Measurements from ENCODE around the gene ELF5.

Gene ELF5

DNA sequence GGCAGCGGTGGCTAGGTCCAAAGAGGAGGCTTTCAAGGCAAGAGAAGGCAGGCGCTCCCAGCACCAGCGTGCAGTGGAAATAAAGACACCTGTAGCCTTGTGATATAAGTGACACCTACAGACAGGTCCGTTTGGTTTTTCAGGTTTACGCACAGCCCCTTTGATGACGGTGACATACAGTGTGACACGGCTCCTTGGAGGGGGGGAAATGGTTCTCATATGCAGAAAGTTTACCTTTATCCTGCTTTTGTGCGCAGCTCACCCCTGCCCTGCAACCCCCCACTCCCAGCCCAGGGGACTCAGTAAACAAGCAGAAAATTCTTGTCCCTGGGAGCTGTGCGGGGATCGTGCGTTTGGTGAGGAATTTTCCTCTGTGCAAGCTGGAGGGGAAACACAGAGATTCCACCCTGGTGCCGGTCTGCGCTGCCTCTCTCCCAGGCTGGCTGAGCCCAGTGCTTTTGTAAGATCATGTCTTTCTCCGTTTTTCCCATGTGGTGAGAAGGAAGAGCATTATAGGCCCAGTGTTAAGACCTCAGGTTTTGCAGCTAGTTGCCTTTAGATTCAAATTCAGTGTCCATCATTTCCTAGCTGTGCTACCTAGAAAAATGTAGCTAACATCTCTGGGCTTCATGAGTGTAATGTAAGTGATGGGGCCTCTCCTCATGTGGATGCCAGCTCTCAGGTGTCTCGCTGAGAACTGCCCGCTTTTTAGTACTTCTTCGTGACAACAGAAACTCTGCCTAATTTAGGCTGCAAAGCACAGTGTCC, at the start of gene ELF5:
ELF5 (minus strand) TSS at position 113 of the 768 bp plus-strand sequence. CDS start 8,045 bp downstream, outside the sequence.
- no peak for DNase-seq

DNA sequence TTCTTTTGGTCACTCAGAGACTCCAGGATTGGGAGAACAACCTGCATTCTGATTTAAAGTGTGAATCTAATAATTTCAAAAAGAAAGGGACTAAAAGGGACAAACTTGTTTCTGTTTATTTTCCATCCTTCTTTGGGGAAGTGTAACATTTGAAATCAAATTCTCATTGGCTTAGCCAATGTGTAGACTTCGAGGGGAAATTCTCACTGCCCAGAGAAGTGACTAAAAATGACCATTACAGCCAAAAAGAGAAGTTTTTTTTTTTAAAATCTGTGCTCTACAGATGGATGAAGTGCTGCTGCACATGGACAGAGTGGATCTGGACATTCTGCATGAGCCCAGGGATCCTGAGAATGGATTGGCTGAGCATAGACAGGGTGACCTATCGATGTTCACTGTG, 49.4 kb upstream of the ELF5 start:
- no peak for DNase-seq

DNA sequence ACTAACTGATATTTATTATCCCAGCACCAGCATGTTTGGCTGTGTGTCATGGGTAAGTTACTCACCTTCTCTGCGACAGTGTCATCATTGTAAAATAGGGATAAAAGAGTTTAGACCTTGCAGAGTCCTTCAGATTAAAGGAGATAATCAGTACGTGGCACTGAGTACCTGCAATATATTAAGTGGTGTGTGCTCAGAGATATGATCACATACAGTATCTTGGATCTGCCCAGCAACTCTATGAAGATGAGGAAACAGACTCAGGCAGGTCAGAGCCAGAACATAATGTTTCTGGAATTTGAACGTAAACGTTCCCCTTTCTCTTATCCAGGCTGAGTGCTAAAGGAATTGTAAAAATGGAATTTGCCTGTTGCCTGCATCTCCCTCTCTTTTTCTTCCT, 46.9 kb upstream of the ELF5 start:
- DNase-seq, result no peak

DNA sequence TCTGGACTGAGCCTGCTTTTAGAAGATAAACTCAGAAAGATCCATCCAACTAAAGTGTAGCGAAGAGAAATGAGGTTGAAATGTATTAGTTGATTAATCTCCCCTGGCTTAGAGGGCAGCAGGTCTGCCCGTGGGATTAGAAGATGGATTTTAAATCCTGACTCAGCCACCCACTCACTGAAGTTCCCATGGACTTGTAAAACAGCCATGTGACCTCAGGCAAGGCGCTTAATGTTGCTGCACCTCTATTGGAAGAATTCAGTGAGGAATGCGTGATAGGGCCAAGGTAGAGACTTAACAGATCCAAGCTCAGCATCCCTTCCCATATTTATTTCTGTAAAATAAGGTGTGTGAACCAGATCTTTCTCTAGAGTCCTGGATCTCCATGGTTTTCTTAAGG, 45.1 kb upstream of the ELF5 start:
- no peak for DNase-seq

GRCh38 chr11:34558211-34558610, 44.6 kb upstream of the ELF5 start:
- no peak for DNase-seq

DNA sequence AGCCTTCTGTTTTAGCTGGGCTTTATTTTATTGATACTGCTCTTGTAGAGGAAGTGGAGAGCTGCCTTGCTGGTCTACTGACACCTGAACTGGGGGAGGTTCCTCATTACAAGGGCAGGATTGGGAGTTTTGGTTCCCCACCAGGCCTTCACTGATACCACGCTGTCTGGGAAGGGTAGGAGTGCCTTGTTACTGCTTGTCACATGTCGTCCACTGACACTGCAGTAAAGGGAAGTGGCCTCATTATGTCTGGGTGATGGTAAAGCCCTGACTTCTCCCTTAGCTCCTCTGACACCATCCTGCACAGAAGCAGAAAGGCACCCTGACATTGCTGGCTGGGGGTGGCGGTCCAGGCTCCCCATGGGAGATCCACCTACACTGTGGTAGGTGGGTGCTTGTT, 38.7 kb upstream of the ELF5 start:
- DNase-seq, result no peak

- no peak for DNase-seq
Measured at GRCh38 chr11:34549271-34549670, 35.7 kb upstream of the ELF5 start.

- DNase-seq, result no peak
Measured at GRCh38 chr11:34548278-34548677, 34.7 kb upstream of the ELF5 start.

- no peak for DNase-seq
Measured at GRCh38 chr11:34546511-34547209, 33.1 kb upstream of the ELF5 start.

- DNase-seq, result no peak
Measured at GRCh38 chr11:34542089-34542488, 28.5 kb upstream of the ELF5 start.

DNA sequence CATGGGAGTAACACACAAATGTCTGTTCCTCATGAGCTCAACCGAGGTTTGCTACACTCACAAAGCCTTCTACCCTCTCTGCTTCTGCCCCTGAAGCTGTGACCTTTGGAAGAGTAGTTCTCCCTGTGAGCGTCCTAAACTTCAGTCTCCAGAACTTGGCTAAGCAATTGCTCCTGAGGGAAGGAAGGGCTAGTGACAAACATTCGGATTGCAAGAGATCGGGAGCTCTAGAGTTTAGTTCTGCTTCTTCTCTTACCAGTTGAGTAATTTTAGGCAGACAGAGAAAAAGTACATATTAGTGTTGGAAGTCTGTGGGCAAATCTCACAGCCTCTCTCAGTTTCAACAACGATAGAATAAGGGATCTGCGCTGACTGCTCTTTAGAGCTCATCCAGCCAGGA, 27.3 kb upstream of the ELF5 start:
- no peak for DNase-seq

- DNase-seq, result no peak
Measured at GRCh38 chr11:34537636-34538035, 24.0 kb upstream of the ELF5 start.

DNA sequence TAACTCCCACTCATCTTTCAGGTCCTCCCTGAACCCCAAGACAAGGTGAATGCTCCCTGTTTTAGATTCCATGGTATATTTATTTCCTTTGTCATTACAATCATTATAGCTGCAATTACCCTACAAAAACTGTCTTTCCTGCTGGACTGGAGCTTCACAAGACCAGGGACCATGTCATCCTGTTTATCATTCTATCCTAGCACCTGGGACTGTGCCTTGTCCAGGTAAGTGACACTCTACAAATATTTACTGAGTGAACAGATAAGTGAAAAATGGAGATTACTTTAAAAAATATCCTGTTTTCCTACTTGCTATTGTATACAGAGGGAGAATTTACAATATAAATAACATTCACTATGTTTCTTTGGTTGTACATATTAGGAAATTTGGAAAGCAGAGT, 22.5 kb upstream of the ELF5 start:
- DNase-seq, result no peak

DNA sequence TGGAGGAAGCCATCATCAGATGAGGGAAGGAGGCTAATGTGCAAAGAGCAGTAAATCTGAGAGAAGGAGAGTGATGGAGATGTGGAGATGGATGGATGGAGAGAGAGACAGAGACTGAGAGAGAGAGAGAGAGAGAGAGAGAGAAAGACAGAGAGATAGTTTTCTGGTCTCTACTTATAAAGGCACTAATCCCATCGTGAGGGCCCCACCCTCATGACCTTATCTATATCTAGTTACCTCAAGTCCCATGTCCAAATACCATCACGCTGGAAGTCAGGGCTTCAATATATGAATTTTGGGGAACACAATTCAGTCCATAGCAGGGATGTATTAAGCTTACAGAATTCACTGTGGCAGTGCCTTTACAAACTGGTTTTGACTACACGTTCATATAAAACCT, 21.2 kb upstream of the ELF5 start:
- DNase-seq, result no peak

DNA sequence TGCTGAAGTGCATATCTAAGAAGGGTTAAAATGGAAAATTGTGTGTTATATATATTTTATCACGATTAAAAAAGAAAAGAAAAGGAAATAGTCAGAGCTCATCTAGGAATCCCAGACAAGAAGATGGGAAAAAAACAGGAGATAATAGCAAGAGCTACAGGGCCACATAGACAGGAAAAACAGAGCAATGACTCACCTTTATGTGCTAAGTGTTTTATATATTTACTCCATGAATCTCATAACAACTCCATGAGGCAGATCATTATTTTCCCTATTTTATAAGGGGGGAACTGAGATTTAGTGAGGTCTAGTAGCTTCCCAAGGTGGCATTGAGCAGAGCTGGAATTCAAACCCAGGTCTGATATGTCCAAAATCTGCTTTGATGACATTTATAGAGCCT, 18.1 kb upstream of the ELF5 start:
- no peak for DNase-seq

DNA sequence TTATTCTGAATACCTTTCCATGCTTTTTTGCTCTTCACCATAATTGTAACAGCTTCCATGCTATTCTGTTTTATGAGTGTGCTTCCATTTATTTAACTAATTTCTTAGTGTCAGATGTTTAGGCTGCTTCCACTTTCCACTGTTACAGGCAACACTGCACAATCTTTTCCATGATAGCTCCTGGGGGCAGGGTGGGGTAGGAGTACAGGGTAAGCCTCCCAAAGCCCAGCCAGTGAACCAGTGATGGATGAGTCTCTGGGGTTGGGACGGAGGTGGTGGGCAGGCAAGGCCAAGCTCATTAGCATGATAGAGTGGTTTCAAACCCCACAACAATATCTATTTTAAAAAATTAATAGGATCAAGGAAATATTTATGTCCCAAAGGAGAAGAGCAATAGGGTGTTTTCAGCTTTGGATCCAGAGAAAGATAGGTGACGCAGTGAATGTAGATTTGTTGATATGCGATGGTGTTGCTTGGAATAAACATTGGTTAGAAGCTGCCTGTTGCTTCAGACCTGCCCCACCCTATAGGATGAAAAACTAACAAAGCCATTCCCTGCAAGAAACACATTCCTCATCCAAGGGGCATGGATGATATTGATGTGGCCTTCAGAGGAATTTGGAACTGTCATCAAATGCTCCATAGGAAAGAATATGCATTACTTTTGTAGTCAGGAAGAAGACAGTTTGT, 17.1 kb upstream of the ELF5 start:
- DNase-seq, result no peak

- DNase-seq, result no peak
Measured at GRCh38 chr11:34529643-34530042, 16.0 kb upstream of the ELF5 start.

- no peak for DNase-seq
Measured at GRCh38 chr11:34528072-34528471, 14.5 kb upstream of the ELF5 start.

GRCh38 chr11:34525888-34526657, 12.5 kb upstream of the ELF5 start:
- no peak for DNase-seq

GRCh38 chr11:34525098-34525497, 11.5 kb upstream of the ELF5 start:
- no peak for DNase-seq

- DNase-seq, result no peak
Measured at GRCh38 chr11:34524696-34525095, 11.1 kb upstream of the ELF5 start.

- no peak for DNase-seq
Measured at GRCh38 chr11:34523053-34523452, 9.5 kb upstream of the ELF5 start.

DNA sequence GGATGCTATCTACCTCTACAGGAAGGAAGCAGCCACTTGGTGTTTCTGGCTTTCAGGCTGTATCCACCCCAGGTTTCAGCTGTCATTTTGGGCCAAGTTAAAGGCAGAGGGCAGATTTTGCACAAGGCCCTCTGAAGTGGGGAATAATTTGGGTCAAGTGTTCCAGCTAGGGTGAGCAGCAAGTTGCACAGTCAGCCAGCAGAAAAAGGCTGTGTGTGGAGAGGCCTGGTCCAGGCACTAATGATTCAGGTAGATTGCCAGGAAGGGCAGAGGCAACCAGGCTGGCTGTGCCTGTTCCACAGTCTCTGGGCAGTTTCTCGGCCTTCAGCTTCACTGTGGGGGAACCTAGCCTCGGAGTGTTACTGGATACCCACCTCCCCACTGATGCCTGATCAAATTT, 8.6 kb upstream of the ELF5 start:
- DNase-seq, result no peak
